SW480 (cell line): Measurements from ENCODE around the gene SORCS2.

Experiments
- DNase-seq: peaks from one replicate; pipeline ENCODE4 v3.0.0-alpha.2; 2016; ENCODE audit warnings: low spot score

Gene SORCS2

GRCh38 chr4:7338876-7339623, 146.7 kb downstream of the SORCS2 start:
- no peak for DNase-seq

DNA sequence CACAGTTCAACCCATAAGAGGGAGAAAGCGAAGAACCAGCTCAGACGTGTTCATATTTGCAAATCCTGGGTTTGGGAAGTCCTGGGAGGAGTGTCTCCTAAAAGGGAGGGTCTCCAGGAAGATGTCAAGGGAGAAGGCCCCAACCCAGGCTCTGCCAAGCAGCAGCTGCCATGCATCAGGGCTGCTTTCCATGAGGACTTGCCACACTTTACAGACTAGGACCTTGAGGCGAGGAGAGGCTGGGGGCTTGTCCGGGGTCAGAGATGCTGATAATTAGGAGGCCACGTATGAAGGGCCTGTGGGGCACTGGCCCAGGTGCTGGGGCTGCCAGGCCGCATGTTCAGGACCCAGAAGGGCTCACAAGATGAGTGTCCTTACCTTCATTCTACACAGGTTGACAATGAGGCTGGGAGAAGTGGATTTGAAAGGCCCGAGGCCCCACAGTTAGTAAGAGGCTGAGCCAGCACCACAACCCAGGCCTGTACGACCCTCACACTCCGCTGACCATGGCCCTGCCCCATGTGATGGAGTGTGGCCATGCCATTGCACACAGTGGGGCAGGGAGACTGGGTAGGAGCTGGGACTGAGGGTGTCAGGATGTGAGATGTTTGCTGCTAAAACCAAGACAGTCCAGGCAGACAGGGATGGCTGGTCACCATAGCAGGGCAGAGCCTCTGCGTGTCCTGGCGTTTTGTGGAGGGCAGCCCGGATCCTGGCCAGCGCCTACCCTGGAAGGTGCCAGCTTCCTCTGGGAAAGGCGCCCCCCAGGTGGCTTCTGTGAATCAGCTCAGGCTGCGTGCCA, 147.6 kb downstream of the SORCS2 start:
- no peak for DNase-seq

DNA sequence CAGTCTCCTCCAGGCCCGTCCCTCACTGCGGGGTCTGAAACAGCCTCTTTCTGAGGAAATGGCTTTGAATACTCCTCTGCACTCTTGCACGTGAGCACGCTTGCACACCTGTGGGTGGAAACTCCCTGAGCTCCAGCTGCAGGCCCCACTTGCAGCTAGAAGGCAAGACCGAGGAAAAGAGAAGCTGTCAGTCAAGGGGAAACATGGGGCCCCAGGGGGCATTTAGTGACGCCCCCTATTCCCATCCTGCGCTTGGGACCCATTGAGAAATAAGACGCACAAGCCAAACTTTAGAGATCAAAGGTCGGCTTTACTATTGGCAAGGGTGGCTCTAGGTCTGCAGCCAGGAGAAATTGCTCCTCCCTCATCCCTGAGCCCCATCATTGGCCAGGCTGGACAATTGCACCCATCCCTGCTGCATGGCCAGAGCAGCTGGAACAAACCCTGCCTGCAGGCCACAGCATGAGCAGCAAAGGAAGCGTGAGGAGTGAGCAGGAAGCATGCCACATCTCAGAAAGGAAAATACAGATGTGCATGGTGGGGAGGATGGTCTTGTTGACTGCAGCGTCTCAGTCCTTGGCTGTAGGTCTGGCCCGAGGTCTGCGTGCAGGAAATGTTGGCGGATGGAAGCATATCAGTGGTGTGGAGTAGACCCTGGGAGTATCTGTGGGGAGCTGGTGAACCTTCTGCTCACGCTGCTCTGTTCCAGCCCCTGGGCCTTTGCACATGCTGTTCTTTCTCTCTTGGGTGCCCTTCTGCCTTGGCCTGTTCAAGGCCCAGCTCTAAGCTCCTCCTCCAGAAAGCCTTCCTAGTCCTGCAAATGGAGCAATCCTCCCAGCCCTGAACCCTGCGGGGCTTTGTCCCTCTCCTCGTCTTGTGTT, 148.5 kb downstream of the SORCS2 start:
- DNase-seq: no peak

DNA sequence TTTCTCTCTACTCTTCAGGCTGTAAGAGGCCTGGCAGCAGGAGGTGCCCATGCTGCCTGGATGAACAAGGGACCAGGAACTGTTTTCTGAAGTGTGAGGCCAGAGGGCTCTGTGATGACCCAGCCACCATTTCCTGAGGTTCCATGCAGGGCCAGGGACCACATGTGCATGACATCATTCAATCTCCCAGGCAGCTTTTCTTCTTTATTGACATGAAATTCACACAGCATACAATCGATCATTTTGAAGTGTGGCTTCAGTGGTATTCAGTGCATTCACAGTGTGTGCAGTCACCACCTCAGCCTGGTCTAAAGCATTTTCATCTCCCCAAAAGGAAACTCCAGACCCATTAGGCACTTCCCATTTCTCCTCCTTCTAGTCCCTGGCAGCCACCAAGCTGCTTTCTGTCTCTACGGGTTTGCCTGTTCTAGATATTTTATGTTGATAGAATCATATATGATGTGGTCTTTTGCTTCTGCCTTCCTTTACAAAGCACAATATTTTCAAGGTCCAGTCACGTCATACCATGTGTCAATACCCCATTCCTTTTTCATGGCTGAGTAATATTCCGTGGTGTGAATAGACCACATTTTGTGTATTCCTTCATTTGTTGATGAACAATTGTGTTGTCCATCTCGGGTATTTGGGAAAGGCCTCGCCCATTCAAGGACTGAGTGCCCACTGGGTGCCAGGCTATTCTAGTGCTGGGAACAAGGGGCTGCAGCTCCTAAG, 149.3 kb downstream of the SORCS2 start:
- DNase-seq: no peak

DNA sequence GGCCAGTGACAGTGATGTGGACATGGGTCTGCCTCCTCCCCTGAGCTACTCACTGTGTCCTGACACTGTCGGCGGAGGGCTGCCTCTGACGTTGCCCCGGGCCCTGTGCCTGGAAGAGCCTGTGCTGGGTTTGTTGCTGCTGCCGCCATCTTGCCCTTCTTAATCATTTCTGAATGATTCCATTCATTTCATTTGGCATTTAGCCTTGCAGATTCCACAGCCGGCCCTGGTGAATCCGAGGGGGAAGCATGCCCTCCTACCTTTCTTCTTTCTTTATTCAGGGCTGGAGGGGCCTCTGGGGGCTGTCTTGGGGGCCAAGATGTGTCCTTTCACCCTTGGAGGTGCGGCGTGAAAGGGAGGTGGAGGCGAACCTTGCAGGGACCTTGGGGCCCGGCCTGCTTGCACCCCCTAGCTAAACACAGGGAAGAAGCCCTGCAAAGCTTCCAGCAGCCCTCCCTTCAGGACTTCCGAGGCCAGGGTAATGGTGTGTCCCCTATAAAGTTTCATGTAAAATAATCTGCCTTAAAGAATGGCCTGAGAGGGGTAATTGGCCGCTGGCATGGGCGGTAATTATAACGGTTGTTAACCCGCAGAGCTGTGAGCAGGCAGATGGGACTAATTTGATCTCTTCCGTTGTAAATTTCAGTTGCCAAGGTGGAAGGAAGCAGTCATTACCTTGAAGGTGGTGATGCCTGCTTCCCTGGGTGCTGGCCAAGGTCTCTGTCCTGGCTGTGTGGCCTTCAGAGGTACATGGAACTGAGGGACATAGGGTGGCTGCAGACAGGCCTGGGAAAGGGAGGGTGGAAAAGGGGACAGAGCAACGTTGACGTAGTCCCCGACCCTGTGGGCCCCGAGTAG, 150.1 kb downstream of the SORCS2 start:
- no peak for DNase-seq

DNA sequence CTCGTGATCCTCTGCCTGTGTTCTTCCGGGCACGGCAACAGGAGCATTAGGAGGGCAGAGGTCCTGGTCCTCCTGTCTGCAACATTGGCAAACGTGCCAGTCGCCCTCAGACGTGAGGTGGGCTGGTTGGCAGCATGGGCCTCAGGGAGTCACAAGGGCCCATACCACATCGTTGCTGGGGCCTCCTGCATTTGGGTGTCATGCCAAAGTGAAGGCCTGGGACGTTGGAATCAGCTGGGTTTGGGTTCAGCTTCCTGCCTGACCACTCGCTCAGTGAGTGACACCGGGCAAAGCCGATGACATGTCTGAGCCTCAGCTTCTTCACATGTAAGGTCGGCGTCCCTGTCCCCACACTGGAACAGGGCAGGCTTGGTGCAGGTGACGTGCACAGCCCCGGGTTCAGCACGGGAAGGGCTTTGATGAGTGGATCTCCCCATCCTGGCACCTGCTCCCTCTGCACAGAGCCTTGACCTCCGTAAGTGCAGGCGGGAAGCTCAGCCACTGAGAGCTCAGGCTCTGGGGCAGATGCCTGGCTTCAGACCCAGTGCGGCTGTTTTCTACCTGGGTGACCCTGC, 150.8 kb downstream of the SORCS2 start:
- no peak for DNase-seq

DNA sequence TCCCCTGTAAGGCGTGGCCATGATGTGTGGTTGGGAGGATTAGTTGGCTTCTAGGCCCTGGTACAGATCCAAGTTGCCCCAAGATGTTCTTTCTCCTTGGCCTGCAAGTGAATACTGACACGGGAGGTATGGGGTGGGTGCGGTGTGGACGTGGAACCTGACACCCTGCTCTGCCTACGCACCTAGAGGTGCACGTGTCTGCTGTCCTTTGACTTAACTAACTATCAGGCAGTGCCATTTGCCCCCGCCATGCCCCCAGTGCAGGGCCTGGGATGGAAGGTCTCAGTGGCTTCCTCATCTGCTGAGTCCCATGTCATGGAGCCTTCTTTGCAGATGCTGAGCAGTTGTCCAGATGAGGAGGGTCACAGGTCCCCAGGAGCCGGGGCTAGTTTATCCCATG, 151.6 kb downstream of the SORCS2 start:
- DNase-seq: no peak

- DNase-seq: no peak
Observed at GRCh38 chr4:7344636-7345155, 152.4 kb downstream of the SORCS2 start.

DNA sequence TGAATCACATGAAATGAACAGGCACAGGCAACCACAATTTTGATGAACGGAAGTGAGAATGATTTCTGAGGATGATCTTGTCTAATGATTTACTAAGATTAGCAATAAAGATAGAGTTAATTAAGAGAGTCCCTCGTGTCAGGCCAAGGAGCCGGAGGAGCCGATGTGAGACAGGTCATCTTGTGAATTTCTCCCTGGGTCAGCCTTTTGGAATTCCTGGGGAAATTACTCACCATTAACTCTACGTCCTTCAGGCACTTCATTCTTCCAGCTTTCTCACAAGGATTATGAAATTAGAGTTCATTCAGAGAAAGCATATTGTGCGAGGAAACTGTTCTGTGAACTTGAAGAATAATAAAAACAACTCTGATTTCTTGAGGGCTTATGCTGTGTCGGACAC, 155.6 kb downstream of the SORCS2 start:
- no peak for DNase-seq

GRCh38 chr4:7348946-7349900, 156.9 kb downstream of the SORCS2 start:
- no peak for DNase-seq

- no peak for DNase-seq
Observed at GRCh38 chr4:7350396-7350795, 158.1 kb downstream of the SORCS2 start.

DNA sequence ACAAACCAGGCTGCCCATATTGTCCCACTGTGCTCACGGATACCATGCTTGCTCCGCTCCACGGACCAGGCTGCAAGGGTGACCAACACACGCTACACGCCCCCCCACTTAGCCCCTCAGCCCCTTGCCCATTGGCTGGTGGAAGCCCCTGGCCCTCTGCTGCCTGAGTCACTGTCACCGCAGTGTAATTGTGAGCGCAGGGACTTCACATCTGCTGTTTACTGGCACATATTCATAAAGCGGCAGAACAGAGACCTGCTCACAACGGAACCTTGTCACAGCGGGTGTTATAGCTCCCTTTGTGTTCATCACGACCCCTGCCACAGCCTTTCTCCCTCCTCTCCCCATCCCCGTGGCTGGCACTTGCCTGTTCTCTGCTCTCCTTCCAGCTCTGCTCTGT, 158.7 kb downstream of the SORCS2 start:
- no peak for DNase-seq

GRCh38 chr4:7352486-7352885, 160.1 kb downstream of the SORCS2 start:
- no peak for DNase-seq

DNA sequence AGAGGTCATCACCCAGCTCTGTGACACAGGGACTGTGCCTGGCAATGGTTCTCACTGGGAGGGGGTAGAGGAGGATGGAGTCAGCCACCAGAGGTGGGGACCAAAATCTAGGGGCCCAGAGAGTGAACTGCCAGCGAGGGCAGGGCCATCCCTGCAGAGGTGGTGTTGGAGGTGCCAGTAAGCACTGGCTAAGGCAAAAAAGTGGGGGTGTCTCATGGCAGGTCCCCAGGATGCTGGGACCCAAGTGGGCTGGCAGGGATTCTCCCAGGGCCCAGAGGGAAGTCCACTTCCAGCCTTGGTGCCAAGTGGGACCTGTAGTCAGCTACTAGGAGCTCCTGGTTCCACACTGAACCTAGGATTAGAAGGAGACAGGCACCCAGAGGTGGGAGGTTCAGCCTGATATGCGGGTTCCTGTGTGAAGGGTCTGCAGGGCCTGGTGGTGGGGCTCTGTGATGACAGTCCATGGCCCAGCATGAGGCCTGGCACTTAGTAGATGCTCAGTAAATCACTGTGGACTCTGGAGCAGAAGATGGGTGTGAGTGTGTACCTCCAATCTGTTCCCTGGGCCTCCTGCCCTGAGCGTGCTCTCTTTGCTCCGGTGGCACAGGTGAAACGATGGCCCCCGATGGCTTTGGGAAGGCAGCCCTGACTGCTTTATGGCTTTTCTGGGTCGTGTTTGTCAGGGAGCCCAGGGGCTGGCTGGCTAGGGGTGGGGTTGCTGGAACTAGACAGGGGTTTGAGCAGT, 160.9 kb downstream of the SORCS2 start:
- no peak for DNase-seq

DNA sequence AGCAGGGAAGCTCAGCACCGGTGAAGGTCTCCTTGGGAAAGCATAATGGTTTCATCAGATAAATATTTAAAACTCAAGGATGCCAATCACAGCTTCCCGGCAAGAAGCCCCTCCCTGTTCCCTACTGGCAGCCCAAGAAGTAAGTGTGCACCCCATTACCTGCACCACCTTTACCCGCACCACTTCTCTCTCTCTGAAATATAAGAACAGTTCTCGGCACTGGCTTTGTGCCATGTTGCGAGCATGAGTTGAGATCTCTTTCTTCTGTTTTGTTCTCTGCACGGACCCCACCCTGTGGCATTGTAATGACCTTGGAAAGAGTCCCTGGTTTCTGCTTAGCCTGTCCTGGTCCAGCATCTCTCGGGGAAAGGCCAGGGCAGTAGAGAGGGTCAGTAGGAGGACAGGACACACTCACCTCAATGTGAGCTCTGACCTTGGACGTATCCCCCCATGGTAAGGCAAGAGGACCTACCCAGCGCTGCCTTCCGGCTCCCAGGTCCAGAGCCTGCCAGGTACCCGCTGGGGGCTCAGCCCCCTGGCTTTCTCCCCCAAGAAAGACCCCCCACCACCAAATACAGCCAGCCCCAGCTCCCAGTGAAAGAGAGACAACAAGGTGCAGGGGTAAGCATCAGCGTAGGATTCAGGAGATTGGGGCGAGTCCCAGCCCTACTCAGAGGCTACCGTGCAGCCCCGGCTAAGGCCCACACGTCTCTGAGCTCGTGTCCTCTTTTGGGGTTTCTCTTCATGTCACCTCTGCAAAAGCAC, 161.7 kb downstream of the SORCS2 start:
- no peak for DNase-seq

DNA sequence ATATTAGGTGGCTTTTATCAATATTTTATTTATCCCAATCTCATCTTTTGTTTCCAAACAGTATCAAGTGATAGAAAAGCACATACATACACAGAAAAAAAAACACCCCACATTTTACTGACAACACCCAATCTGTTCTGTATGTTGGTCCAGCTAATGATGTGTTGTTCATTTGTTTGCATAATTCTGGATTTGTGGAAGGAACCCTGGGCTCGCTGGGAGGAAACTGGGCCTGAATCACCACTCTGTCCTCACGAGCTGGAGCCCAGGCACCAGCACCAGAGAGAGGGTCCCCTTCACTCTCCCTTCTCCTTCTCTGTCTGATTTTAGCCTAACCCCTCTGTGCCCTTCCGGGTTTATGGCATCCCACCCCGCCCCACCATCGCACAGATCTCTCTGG, 162.6 kb downstream of the SORCS2 start:
- DNase-seq: no peak

DNA sequence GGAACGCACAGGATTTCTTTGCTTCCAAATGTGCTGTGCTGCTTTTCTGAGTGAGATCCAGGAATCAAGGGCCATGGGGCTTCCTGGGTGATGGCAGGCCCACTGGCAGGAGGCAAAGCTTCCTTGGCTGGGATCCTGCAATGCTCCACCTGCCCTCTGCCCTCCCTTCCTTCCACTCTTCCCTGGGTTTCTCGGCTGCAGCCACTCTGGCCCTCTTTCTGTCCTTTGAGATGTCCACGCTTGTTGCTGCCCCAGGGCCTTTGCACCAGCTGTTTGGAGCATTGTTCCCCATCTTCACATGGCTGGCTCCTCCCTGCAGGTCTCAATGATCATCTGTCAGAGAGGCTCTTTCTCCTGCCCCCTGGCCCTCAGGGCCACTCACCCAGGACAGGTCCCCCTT, 163.5 kb downstream of the SORCS2 start:
- no peak for DNase-seq
